Epidermal melanocyte (primary cell): ENCODE results near the gene LDAF1.
"Not testable (repeated sequence)": the region's sequence is repeated elsewhere in the genome, so short reads cannot be mapped to it uniquely, and the experiment has no call there.

Experiments used
- DNase-seq: peaks from one replicate; pipeline ENCODE4 v3.0.0; 2011; ENCODE audit warnings: low spot score; ENCODE audit not compliant: insufficient read length

Gene LDAF1

DNA sequence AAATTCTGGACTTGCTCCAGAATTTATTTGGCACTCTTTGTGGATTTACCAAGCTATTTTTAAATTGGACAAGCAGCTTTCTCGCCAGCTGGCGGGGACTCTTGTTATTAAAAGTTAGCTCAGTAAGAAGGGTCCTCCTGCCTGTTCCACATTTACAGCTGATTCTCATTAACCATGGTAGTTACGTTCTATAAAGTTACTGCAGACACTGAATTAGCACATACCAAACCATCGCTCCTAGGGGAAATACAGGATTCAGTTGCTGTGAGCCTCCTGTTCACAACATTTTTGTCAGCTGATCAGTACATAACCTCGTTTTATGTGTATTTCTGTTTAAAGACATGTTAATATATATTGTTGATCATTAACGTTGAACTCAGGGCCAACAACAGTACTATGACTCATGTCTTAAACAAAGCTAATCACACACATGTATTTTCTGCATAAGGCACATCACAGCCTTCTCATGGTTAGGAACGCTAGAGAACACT, 4.2 kb downstream of the LDAF1 start:
- no peak for DNase-seq

DNA sequence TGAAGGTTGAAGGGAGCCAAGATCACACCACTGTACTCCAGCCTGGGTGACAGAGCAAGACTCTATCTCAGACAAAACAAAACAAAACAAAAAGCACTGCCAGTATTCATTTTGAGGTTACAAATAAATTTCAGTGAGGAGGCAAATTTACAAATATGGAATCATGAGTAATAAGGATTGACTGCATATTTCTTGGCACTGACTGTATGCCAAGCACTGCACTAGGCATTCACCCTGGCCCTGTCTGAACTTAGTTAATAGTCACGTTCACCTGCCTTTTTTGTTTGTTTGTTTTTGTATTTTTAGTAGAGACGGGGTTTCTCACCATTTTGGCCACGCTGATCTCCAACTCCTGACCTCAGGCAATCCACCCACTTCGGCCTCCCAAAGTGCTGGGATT, 5.1 kb downstream of the LDAF1 start:
- no peak for DNase-seq

DNA sequence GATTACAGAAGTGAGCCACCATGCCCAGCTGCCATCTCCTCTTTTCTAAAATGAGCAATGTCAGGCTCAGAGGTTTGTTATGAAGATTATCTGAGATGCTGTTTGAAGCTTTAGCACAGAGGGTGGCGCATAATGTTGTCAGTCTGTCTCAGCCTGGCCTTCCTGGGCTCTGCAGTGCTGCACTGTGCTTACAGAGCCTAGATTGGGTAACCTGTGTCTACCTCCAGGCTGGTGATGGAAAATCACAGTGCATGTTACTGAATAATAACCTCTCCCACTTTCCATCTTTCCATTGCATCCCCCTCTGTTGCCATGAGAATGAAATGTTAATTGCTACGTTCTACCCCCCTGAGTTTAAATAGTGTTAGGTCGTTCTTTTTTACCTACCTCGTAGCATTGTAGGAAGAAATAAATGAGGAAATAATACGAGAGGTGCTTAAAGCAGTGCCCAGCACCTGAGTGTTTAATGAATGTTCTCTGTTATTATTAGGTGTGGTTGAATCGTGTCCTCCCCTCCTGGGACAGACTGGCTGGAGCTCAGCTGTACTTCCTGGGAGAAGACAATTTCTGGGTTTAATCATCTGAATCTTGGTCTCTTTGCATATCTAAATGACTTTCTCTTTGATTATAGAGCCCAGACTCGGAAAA, 6.2 kb downstream of the LDAF1 start:
- DNase-seq, result no peak

DNA sequence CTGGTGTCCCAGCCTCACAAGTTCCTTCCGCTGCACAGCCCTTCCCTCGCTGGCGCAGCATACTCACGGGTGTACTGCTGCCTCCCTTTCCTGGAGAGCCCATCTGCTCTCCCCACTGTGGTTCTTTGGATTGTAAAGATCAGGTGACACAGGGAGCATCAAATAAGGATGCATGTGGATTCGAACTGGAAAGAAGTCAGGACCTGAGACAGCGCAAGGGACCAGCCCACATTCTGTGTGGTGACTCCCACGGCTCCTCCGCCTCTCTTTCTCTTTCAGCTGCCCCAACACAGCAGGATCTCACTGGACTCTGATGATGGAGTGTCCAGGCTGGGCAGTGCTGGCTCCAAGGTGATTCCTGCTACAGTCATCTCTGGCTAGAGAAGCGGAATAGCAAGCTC, 8.1 kb downstream of the LDAF1 start:
- no peak for DNase-seq

DNA sequence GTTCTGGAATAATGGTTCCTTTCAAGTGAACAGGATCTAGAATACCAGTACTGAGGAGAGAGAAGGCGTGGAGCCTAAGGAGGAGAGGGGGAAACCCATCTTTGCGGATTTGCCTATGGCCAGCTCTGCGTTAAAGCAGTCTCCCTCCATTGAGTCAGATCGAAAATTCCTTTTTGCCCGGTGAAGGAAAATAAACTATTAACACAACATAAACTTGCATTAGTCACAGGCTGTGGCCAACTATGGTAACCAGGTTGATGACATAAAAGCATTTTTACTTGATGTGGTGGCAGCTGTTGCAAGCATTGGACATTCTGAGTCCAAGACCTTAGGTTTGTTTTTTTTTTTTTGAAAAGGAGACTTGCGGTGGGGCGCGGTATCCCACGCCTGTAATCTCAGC, 8.9 kb downstream of the LDAF1 start:
- no peak for DNase-seq

DNA sequence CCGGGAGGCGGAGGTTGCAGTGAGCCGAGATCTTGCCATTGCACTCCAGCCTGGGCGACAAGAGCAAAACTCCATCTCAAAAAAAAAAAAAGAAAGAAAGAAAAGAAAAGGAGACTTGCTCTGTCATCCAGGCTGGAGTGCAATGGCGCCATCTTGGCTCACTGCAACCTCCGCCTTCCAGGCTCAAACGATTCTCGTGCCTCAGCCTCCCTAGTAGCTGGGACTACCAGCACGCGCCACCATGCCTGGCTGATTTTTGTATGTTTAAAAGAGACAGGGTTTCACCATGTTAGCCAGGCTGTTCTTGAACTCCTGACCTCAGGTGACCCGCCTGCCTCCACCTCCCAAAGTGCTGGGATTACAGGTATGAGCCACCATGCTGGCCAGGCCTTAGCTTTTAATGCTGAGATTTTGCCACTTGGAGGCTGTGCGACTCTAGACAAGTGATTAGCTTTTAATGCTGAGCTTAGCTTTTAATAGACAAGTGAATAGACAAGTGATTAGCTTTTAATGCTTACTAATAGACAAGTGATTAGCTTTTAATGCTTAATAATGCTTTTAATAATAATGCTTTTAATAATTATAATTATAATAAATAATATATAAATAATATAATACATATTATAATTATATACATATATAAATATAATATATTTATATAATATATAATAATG, 9.6 kb downstream of the LDAF1 start:
- no peak for DNase-seq

DNA sequence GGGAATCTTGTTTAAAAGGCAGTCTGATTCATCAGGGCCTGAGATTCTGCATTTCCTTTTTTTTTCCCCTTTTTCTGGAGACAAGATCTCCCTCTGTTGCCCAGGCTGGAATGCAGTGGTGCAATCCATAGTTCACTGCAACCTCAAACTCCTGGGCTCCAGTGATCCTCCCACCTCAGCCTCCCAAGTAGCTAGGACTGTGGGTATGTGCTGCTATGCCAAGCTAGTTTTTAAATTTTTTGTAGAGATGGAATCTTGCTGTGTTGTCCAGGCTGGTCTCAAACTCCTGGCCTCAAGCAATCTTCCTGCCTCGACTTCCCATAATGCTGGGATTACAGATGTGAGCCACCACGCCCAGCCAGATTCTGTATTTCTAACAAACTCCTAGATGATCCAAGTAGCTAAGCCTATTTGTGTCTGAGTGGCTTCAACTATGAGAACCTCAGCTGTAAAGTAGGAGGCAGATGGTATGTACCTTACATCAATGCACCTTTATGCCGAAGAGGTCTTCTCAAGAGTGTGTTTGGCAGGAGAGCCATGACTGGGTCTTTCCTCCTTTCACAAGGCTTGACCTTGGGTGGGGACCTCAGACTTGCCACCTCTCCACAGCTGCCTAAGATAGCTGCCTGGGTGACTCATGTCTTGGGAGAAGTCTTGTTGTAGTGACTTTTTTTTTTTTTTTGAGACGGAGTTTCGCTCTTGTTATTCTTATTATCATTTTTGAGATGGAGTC, 10.9 kb downstream of the LDAF1 start:
- no peak for DNase-seq

DNA sequence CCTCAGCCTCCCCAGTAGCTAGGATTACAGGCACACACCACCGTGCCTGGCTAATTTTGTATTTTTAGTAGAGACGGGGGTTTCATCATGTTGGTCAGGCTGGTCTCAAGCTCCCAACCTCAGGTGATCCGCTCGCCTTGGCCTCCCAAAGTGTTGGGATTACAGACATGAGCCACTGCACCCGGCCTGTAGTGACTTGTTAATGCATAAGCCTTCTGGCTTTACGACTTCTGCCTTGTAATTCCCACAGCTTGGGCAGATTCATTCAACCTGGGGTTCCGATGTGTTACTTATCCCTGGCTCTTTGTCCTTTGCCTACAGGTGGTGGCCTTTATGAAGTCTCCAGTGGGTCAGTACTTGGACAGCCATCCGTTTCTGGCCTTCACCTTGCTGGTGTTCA, 11.6 kb downstream of the LDAF1 start:
- not testable (repeated sequence) for DNase-seq

DNA sequence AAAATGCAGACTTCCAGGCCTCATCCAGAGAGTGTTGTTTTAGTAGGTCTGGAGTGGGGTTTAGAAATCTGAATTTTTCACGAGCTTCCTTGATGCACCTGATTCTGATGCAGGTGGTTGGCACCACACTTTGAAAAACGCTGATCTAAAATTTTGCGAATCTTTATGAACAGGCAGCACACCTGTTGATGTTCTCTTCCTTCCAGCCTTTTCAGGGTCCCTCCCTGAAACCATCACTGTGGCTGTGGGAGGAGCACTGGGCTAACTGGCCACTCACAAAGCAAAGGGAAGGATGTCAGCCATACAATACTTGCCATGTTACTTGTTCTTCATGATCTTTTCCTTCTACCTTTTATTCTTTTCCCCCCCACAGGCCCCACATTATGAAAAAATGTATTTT, 14.2 kb downstream of the LDAF1 start:
- no peak for DNase-seq

DNA sequence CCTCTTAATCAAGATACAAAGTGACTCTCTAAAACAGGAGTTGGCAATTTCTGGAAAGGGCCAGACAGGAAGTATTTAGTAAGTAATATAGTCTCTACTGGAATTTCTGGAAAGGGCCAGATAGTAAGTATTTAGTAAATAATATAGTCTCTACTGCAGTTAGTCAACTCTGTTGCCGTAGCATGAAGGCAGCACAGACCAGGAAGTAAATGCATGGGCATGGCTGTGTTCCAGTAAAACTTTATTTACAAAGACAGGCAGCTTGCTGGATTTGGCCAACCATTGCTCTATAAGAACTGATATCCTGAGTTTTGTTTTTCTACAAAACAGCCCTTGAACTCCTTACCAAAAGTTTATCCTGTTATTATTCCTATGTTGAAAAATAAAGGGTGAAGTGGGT, 16.9 kb downstream of the LDAF1 start:
- DNase-seq, result no peak

DNA sequence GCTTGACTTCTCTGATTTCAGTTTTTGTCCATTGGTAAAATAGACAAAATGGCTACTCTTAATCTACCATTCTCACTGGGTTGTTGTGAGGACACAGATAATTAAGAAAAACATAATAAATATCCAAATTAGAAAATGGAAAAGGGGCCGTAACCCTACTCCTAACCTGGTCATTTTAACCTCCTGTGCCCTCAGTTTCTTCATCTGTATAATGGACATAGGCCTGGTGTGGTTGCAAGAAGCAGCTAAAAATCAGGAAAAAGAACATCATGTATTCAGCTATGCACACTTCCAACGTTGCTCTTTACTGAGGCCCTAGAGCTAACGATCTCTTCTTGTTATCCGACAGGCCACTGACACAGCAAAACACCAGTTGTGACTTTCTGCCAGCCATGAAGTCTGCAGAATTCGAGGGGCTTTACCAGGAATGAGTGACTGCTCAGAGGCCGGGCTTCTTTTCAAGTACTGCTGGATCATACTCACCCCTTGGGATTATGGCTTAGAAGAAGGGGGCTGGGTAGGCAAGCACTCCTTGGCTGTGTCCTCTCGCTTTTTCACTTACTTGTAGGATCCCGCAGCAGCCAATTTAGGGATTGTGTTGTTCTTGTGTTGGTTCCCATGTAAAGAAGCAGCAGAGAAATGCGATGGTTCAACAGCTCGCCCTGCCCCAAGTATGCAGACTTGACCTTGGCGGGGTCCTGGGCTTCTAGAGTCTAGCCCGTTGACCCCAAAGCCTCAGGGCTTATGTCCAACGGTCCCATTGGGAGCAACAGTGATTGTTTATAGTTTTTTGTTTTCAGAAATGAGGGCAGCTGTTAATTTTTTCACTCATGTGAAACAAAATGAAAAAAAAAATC, 20.9 kb downstream of the LDAF1 start:
- DNase-seq, result no peak

DNA sequence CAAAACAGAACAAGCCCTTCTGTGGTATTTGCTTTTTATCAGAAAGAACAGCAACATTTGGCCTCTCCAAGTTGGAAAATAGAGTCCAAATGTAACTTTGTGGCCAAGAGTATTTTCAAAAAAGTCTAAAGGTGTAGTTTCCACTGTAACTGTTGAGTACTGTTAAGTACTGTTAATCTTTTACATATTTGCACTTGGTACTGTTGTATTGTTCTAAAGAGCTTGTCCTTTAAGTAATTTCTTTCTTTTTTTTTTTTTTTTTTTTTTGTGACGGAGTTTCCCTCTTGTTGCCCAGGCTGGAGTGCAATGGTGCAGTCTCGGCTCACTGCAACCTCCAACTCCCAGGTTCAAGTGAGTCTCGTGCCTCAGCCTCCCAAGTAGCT, 21.5 kb downstream of the LDAF1 start:
- DNase-seq, result no peak

DNA sequence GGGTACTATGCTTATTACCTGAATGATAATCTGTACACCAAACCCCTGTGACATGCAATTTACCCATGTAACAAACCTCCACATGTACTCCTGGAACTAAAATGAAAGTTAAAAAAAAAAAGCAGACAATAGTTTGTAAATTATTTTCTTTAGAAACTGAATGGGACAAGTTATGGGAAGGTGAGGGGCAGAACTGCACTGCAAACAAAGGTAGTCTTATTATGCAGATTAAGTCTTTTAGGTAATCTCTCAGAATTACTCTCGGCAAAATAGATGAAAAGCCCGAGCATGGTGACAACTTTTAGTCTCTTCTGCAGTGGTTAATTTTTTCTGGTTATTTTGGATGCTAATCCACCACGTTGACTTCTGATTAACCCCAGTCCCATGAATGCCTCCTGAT, 25.5 kb downstream of the LDAF1 start:
- no peak for DNase-seq

DNA sequence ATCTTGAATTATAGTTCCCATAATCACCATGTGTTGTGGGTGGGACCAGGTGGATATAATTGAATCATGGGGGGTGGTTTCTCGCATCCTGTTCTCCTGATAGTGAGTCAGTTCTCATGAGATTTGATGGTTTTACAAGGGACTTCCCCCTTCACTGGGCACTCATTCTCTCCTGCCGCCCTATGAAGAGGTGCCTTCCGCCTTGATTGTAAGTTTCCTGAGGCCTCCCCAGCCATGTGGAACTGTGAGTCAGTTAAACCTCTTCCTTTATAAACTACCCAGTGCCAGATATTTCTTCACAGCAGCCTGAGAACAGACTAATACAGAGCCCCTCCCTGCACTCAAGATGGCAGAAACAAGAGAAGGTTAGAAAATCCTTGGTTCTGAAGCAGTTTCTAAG, 26.4 kb downstream of the LDAF1 start:
- no peak for DNase-seq

DNA sequence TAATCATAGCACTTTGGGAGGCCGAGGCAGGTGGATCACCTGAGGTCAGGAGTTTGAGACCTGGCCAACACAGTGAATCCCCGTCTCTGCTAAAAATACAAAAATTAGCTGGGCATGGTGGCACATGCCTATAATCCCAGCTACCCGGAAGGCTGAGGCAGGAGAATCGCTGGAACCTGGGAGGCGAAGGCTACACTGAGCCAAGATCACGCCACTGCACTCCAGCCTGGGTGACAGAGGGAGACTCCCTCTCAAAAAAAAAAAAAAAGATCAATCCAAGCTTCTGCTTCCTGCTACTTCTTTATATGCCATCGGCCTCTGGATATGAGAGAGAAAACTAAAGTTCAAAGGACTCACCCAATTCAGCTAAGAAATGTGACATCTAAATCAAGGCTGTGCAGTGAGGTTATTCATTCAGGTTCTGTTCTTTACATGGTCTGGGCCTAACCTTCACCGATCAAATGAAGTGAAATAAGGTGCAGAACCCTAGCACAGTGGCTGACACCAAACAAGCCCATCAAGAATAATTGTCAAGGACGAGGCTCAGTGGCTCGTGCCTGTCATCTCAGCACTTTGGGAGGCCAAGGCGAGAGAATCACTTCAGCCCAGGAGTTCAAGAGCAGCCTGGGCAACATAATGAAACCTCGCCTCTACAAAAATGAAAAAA, 27.3 kb downstream of the LDAF1 start:
- no peak for DNase-seq

DNA sequence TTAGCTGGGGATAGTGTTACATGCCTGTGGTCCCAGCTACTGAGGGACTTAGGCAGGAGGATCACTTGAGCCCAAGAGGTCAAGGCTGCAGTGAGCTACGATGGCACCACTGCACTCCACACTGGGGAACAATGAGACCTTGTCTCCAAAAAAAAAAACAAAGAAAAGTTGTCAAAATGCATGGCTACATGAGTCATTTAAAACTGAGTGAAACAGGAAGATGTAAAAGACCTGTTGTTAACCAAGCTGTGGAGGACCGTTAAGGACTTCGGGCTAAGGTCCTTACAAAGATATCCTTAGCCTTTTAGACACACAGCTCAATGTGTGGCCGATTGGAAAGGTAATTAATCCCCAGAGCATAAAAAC, 27.8 kb downstream of the LDAF1 start:
- no peak for DNase-seq

DNA sequence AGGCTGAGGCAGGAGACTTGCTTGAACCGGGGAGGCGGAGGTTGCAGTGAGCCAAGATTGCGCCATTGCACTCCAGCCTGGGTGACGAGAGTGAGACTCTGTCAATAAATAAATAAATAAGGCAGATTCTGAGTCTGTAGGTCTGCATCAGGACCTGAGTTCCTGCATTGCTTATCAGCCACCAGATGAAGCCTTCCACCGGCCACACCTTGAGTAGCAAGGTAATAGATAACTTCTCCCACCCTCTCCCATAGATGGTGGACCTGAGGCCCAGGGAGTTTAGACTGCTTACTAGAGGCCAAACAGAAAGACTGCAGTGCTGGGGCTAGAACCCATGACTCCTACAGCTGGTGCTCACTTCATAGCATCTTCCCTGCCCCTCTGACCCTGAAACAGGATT, 30.8 kb downstream of the LDAF1 start:
- no peak for DNase-seq

DNA sequence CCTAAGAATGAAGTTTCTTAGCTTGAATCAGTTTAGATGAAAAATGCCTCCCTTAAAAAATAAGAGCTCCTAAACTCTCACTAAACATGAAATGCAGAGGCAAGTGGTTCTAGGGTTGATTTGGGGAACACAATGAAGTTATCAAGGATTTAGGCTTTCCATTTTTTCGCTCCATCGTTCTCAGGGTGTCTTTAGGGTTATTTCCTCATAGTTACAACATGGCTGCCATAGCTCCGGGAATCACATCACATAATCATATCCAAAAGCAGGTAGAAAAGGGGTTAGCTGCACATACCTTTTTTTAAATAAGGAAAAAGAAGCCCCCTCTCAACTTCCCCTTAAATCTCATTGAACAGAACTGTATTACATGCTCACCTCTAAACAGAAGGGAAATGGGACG, 31.5 kb downstream of the LDAF1 start:
- no peak for DNase-seq

DNA sequence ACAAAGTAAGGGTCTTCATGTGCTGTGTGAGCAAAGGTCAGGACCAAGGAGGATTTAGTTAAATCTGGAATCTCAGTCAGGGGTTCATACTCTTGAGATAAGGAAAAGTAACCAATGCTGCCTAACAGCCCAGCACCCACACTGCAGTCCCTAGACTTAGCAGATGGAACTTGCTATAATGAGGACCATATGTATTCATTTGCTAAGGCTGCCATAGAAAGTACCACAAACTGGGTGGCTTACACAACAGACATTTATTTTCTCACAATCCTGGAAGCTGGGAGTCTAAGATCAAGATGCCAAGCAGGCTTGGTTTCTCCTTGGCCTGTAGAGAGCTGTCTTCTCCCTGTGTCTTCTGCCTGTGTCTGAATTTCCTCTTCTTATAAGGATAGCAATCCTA, 32.1 kb downstream of the LDAF1 start:
- no peak for DNase-seq

DNA sequence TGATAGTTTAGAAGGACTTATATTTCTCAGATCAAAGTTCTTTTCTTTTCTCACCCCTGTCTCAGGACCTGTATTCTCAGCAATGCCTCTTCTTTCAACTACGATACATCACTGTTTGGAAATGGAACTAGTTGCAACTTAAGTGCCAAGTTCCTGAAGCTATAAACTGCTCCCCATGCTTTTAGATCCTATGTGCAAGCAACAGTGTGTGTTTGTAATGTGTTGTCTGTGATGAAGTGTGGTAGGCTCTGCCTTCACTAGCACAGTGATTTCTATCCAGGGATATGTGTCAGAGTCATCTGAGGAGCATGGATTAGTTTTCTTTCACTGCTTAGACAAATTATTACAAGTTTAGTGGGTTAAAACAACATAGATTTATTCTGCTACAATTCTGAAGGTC, 34.5 kb downstream of the LDAF1 start:
- no peak for DNase-seq

DNA sequence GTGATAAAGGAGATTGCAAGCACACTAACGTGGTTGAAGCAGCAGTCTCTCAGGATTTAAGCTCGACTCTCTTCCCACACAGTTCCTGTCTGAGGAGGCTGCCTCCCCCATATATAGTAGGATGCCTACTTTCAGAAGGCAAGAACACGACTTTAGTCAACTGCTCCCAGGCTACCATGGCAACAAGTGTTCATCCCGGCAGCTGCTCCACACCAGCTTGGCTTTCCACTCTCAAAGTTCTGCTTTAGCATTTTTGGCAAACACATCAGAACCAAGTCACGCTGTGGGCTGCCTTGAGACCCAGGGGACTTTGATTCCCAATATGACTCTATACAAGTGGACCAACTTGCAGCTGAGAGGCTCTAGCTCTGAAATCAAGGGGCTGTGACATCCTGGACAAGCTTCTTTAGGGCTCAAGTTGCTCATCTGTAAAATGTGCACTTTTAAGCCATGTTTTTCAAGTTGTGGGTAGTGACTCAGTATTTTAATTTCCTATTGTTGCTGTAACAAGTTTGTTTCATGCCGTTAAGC, 36.4 kb downstream of the LDAF1 start:
- DNase-seq, result no peak
